ENCODE results near the gene ZNF213.

Gene ZNF213, protein sequence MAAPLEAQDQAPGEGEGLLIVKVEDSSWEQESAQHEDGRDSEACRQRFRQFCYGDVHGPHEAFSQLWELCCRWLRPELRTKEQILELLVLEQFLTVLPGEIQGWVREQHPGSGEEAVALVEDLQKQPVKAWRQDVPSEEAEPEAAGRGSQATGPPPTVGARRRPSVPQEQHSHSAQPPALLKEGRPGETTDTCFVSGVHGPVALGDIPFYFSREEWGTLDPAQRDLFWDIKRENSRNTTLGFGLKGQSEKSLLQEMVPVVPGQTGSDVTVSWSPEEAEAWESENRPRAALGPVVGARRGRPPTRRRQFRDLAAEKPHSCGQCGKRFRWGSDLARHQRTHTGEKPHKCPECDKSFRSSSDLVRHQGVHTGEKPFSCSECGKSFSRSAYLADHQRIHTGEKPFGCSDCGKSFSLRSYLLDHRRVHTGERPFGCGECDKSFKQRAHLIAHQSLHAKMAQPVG

DNA sequence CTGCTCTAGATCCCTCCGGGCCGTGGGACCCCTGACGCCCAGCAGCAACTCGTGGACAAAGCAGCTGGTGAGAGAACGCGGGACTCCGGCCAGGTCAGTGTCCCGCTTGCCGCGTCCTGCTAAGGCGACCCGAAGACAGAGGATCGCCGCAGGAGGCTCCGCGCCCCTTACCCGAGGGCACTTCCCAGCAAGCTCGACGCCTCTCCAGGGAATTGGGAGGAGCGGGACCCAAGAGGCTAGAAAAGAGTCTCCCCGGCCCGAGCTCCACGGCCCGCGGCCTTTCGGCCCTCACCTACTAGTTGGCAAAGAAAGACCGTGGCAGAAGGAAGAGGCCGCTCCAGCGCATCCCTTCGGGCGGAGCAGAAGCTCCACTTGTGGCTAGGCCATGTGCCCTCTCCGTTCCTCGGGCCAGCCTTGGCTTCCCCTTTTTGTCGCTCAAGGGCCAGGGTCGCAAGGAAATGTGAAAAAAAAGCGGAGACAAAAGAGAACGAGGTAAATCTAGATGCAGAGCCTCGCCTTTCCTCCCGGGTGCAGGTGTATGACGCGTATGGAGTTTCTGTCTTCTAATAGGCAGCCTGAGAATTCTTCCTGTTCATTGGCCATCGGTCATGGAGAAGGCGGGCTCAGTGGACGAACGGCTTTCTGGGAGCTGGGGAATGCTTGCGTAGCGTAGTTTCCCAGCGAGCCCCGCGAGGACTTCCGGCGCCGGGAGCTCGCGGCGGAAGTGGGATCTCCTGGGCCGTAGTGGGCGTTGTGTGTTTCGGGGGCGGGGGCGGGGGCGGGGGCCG lies at the start of gene ZNF213:
Gene ZNF213 (plus strand): TSS at position 692 of the 788 bp plus-strand sequence. CDS start 2,252 bp downstream, outside the sequence.
- DNase-seq (ENCODE audit: low spot score), result peak; percentile 99

DNA sequence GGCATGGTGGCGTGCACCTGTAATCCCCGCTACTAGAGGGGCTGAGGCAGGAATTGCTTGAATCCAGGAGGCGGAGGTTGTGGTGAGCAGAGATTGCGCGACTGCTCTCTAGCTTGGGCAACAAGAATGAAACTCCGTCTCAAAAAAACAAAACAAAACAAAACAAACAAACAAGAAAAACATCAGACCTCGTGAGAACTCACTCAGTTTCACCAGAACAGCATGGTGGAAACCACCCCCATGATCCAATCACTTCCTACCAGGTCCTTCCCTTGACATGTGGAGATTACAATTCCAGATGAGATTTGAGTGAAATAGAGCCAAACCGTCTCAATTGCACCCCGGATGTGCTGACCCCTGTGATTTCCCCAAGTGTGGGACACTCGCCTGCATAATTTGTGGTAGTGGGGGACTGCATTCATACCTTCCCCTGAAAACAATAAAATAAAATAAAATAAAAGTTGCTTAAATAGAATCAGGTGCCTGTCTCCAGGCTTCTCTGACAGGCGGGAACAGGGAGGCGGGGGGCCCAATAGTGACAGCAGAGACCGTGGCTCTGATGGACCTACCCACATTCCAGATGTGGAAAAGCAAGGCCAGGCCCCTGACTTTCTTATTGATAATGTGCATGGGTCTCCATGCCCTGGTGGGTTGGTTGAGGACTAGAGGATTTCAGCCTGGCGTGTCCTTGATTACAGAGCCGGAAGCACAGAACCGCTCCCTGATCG lies 48.8 kb upstream of the ZNF213 start:
- no peak for DNase-seq (ENCODE audit: low spot score)

DNA sequence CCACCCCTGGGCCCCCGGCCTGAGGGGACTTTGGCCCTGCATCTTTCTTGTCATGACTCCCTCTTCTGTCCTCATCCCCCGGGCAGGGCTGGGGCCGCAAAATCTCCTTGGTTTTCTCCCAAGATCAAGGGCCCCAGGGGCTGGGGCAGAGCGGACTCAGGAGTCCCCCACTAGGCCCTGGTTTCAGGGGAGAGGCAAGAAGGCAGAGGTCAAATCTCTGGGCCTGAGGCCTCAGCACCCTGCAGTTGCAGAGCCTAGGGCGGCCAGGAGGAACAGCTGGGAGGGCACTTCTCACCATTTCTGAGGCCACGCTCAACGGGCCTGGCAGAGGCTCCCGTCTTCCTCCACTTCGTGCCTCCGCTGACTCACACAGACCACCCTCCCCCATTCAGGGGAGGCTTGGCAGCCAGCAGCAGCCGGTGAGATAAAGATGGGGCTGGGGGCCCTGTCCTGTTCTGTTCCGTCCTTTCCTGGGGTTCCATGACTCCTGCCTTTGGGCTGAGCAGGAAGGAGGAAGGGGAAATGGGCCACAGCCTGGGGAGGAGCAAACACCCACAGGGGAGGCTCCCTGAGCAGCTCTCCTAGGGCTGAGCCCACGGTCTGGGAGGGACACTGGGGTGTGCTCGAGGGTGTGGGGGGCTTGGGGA lies 48.1 kb upstream of the ZNF213 start:
- no peak for DNase-seq (ENCODE audit: low spot score)

DNA sequence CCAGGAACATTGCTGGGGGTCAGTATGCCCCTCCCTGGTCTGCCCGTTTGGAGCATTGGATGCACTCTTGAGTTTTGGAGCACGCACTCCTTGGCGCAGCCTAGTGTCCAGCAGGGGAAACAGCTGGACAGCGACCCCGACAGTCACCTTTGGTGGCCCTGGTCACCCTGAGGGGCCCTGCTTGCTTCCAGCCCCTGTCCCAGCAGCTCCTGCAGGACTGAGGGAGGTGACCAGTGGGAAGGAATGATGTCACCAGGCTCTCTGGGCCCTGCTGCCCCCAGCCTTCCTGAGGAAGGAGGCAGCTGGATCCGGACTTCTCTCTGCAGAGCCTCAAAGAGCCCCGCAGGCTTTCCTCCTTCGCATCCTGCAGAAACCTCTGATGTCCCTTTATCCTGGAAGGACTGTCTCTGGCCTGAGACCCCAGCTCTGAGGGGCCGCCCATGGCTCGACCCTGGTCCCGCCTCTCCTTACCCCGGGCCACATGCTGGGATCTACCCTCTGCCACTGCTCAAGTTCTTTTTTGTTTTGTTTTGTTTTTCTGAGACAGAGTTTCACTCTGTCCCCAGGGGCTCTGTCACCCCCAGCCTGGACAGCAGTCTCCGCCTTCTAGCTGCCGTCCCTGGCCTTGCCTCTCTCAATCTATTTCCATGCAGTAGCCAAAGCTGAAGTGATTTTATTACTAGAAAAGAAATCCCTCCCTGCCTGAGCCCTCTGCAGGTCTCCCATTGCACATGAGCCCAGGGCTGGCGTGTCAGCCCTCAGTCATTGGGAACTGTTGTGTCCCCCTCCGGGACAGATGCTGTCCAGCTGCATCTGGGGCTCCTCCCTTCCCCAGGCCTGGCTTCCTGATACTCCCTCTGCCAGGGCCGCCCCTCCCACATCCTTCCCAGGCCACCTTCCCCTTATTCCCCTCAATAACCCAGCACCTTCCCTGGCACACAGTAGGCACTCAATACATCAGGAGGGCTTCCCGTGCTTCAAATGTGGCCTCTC lies 47.3 kb upstream of the ZNF213 start:
- no peak for DNase-seq (ENCODE audit: low spot score)

DNA sequence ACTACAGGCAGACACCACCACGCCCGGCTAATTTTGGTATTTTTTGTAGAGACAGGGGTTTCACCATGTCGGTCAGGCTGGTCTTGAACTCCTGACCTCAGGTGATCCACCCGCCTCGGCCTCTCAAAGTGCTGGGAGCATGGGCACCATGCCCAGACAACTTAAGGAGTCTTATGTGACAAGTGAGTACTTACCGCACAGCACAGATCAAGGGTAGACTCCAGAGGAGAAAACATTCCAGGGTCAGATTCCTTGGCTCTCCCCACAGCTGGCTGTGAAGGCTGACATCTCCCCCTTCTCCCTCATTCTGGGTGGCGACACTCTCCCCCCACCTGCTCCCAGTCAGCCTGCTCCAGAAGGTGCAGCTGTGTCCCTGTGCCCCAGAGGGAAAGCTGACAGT lies 46.4 kb upstream of the ZNF213 start:
- DNase-seq (ENCODE audit: low spot score), result no peak

DNA sequence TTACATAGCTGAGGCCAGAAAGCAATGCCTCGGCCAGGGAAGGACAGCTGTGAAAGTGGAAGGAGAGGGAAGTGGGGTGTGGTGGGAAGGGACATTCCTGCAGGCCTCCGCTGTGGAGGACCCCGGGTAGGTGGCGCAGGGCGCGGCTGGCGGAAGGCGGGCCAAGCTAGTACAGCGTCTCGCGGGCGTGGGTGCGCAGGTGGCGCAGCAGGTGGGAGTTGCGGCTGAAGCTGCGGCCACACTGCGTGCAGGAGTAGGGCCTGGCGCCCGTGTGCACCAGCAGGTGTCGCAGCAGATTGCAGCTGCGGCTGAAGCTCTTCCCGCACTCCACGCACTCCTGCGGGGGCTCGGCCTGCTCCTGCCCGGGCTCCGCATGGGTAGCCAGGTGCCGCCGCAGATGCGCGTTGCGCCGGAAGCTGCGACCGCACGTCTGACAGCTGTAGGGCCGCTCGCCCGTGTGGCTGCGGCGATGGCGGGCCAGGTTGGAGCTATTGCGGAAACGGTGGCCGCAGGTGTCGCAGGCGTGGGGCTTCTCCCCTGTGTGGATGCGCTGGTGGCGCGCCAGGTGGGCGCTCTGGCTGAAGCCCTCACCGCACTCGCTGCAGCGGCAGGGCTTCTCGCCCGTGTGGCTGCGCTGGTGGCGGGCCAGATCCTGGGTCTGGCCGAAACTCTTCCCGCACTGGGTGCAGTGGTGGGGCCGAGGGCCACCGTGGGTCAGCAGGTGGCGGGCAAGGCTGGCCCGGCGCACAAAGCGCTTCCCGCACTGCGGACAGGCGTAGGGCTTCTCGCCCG lies 45.7 kb upstream of the ZNF213 start:
- no peak for DNase-seq (ENCODE audit: low spot score)

DNA sequence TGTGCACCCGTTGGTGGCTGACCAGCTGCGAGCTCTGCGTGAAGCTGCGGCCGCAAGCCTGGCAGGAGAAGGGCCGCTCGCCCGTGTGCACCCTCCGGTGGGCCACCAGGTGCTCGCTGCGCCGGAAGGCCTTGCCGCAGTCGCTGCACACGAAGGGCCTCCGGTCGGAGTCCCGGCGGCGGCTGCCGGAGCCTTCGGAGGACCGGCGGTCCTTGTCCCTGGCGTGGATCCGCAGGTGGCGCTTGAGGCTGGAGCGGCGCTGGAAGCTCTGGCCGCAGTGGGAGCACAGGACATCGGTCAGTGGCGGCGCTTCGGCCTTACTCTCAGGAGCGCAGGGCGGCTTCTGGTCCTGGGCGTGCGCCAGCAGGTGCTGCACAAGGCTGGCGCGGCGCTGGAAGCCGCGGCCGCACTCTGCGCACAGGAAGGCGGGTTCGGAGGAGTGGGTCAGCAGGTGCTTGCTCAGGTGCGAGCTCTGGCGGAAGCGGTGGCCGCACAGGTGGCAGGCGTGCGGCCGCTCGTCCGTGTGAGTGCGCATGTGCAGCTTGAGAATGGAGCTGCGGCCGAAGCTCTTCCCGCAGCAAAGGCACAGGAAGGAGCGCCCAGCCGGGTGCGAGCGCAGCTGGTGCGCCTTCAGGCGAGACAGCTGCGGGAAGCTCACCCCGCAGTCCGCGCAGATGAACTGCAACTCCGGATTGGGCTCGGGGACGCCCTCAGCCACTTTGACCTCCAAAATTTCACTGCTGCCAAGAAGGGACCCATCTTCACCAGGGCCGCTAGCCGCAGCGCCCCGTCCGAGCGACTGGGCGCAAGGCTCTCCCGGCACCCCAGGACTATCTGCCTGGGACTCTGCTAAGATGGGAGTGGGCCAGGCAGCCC lies 44.9 kb upstream of the ZNF213 start:
- DNase-seq (ENCODE audit: low spot score), result no peak

DNA sequence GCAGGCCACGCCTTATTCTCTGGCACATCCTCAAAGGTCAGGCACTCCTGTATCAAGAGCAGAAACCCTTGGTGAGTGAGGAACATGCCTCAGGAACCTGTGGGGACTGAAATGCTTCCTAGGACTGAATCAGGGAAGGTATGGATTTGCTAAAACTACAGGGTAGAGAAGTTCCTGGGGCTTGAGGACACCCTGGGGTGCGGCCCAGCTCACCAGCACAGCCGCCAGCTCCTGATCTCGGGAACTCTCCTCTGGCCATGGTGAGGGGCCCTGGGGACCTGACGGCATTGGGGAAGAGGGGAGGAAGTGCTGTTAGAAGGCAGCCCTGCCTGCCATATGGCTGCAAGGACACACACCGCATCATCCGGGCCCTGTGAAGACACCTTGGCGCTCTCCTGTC lies 43.3 kb upstream of the ZNF213 start:
- no peak for DNase-seq (ENCODE audit: low spot score)

DNA sequence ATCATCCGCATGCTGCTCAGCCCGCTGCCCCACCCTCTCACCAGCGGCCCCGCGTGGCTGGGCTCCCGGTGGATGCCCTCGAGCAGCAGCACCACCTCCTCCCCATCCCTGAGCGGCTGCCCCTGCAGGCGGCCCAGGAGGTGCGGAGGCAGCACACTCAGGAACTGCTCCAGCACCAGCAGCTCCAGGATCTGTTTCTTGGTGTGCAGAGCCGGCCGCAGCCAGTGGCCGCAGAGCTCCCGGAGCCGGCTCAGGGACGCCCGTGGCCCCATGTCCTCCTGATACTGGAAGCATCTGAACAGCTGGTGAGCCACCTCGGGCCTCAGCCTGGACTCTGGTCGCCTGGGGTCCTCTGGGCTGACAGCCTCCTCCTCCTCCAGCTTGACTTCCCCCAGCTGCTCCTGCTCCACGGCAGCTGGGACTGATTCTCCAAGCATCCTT lies 42.3 kb upstream of the ZNF213 start:
- no peak for DNase-seq (ENCODE audit: low spot score)

DNA sequence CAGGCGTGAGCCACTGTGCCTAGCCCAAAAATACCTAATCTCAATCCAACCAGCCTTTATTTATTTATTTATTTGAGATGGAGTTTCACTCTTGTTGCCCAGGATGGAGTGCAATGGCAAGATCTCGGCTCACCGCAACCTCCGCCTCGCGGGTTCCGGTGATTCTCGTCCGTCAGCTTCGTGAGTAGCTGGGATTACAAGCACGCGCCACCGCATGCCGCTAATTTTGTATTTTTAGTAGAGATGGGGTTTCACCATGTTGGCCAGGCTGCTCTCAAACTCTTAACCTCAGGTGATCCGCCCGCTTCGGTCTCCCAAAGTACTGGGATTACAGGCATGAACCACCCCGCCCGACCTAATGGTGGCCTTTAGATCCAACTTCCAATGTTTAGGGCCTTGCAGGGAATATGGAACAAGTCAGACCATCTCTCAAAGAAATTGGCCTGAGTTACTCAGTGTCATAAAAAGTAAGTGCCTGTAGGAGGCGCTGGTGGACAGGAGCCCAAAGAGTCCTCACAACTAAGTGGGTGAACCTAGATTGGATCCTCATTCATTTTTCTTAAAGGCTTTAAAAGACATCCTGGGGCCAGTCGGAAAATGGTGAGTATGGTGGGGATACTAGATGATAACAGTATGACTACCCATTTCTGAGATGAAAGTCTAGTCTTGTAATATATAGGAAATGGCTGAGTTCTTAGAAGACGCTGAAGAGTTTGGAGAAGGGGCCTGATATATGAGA lies 40.4 kb upstream of the ZNF213 start:
- no peak for DNase-seq (ENCODE audit: low spot score)

DNA sequence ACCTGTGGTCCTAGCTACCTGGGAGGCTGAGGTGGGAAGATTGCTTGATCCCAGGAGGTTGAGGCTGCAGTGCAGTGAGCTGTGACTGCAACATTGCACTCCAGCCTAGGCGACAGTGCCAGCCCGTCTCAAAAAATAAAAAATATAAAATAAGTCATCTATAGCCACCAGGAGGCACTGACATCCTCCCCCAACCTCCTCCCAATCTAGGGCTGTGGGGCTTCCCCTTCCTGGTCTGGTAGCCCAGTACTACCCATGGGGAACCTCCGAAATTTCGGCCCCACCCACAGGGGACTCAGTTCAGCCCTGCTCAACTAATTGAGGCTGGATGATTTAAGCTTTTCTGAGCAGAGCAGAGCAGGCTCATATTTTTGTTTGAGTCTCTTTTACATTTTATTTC lies 39.0 kb upstream of the ZNF213 start:
- no peak for DNase-seq (ENCODE audit: low spot score)

DNA sequence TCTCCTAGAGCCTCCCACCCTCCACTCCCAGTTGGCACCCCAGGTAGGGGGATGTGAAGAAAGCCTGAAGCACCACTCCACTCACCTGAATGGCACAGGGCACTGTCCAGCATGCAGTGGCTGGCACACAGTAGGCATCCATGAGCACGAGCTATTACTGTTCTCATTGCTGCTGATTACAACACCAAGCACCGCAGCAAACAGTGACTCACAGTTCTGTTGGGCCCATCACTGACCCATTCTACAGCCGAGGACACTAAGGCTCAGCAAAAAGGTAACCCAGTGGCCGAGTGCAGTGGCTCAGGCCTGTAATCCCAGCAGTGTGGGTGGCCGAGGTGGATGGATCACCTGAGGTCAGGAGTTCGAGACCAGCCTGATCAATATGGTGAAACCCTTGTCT lies 38.5 kb upstream of the ZNF213 start:
- DNase-seq (ENCODE audit: low spot score), result no peak

DNA sequence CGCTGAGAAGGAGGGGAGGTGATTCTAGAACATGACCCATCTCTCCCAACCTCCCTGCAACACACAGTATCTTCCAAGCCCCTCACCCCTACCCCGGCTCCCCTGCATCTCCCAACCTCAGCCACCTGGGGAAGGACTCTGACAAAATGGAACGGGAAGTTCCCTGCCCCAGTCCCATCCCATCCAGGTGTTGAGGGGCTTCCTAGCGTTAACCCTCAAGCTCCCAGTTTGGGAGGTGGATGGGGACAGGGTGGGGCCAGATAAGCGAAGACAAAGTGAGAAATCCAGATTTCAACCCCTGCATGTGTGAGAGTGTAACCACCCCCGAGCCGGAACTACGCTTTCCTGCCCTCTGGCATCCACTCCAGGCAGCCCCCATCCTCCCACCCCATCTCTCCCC lies 37.6 kb upstream of the ZNF213 start:
- no peak for DNase-seq (ENCODE audit: low spot score)

DNA sequence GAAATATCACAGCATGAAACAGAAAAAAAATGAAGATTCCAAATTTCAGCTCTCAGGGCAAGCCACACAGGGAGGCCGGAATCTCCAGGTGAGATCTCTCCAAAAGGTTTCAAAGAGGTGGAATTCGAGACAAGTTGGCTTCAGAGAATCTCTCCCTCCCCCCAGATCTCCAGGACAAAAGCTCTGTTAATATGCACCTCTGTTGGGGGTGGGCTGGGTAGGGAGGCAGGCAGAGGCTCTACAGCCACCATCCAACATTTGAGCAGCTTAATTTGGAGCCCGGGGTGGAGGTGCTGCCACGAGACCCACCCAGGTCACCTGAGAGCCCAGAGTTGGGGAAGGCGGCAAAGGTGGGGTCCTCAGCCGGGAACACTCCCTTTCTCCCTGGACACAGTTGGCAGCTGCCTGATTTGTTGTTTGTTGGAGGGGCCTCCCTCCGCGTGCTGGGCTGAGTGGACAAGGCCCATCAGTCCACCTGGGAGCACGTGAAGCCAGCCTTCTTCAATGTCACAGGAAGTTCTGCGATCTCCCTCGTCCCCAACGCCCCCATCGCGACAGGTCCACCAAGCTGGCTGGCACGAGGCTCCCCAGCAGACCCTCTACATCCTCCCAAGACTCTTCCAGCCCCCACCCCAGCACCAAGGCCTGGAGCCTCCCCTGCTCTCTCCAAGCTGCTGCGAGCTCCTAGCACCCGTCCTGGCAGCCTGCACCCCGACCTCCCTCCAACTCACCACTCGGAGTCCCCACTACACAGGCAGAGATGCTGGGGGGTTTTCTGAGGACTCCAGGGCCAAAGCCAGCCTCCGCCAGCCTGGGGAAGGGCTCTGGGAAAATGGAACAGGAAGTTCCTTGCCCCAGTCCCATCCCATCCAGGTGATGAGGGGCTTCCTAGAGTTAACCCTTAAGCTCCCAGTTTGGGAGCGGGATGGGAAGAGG lies 36.1 kb upstream of the ZNF213 start, which contains the start of gene ZSCAN10:
Gene ZSCAN10 (minus strand): TSS at position 836 of the 936 bp plus-strand sequence. CDS start 6,357 bp downstream, outside the sequence.
- DNase-seq (ENCODE audit: low spot score), result no peak

DNA sequence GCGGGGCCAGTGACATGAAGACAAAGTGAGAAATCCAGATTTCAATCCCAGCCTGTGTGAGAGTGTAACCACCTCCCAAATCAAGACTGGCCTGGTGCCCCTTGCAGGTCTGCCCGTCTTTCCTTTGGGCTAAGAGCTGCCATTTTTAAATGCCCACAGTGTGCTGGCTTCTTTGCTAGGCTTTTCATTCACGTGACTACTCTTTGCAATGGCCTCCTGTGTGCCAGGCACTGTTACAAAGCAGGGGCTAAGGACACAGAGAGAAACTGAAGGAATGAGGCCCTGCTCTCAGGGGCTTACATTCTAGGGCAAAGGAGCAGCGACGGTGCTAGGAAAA lies 35.5 kb upstream of the ZNF213 start:
- DNase-seq (ENCODE audit: low spot score), result no peak

DNA sequence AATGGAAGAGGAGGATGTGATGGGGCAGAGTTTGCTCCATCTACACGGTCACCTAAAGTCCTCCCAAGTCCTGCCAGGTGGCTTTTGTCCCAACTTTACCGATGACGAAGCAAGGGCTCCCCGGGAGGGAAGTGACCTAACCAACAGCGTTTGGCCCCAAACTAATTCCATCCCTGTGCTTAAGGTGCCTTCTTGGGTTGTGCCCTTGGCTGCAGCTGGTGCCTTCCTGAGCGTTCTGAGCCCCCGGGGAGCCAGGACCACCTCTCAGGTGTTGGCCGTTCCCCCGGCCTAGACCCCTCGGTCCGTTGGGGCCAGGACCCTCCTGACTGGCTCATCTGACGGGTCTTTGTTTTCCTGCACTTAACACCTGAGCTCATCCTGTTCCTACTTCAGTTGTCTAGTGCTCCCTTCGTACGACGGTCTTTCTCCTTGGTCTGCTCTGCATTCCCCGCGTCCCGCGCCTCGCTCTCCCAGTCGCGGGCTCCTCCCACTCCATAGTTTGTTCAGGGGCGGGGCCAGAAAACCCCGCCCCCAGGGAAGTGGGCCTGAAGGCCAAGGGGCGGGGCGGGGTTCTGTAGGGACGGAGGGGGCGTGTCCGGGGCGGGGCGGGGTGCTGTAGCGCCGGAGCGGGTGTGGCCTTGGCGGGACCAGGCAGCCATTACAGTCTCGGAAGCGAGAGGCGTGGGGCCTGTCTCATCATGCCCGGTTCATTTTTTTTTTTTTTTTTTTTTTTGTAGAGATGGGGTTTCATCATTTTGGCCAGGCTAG lies 34.9 kb upstream of the ZNF213 start:
- DNase-seq (ENCODE audit: low spot score), result peak; percentile 68
